ENCODE data around the gene CHD9NB.

The CHD9NB gene

DNA sequence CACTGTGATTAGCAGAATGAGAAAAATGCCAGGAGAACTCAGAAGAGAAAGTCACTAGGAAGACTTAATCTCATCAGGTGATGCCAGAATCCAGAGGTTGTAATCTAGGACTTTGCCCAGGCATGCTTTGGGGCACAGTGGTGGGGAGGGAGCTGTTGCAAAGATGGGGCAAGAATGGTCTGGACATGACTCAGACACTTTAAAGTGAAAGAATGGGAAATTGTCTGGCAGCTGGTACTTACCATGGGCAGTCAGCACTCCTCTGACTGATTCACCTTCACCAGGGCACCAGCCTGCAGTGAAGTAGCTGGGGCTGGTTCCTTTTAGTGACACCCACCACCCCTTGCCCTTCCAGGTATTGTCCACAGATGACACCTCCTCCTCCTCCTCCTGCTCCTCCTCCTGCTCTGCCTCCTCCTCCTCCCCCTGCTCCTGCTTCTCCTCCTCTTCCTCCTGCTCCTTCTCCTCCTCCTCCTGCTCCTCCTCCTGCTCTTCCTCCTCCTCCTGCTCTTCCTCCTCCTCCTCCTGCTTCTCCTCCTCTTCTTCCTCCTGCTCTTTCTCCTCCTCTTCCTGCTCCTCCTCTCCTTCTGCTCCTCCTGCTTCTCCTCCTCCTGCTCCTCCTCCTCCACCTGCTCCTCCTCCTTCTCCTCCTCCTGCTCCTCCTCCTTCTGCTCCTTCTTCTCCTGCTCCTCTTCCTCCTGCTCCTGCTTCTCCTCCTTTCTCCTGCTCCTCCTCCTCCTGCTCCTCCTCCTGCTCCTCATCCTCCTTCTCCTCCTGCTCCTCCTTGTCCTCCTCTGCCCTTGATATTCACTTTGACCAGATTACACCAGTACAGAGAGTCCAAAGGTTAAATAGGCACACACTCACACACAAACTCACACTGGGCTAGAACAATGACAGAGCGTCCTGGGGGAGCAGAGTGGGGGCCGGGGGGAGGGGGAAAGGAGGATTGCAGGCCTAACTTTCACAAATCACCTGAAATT lies at the start of gene CHD9NB:
Gene CHD9NB (minus strand): TSS at position 379 of the 983 bp plus-strand sequence. CDS start 8,739 bp downstream, outside the sequence.
- peak; percentile 98 for DNase-seq (ENCODE audit: low read depth, low spot score)
- peak within 1 kb of the TSS; percentile 96 for H3K27ac ChIP-seq

DNA sequence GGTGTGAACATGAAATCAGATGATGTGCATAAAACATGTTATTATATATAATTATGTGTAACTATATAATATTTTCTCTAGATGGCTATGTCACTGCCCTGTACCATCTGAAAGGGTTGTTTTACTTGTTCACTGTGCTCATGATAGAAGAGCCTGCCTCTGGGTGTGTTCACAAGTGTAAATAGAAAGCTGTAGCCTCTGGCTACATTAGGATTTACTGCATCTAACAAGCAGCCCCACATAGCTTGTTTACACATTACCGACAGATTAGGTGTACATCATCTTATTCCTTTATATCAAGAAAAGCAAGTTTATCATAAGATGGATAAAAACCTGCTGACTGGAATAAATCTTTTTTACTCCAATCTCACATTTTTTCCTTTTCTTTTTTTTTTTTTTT lies 48.2 kb upstream of the CHD9NB start:
- no peak for DNase-seq (ENCODE audit: low read depth, low spot score)
- peak overlapping the region; percentile 97 for H3K27ac ChIP-seq

DNA sequence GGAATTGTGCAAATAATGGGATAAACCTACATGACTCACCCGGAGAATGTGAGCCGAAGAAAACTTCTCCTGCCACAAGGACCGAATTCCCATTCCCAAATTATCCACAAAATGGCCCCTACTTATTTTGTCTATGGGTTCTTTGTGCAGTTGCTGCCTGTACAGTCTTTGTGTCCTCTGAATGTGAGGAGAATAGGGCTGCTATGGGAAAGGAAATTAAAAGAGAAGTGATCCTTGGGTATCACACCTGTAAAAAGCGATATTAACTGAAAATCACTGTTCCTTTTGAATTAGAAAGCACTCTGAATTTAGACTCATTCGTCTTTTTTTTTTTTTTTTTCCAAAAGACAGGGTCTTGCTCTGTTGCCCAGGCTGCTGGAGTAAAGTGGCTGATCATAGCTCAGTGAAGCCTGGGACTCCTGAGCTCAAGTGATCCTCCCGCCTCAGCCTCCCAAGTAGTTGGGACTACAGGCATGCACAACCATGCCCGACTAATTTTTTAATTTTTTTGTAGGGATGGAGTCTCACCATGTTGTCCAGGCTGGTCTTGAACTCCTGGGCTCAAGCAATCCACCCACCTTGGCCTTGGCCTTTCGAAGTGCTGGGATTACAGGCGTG lies 47.5 kb upstream of the CHD9NB start:
- no peak for DNase-seq (ENCODE audit: low read depth, low spot score)
- peak overlapping the region; percentile 97 for H3K27ac ChIP-seq

DNA sequence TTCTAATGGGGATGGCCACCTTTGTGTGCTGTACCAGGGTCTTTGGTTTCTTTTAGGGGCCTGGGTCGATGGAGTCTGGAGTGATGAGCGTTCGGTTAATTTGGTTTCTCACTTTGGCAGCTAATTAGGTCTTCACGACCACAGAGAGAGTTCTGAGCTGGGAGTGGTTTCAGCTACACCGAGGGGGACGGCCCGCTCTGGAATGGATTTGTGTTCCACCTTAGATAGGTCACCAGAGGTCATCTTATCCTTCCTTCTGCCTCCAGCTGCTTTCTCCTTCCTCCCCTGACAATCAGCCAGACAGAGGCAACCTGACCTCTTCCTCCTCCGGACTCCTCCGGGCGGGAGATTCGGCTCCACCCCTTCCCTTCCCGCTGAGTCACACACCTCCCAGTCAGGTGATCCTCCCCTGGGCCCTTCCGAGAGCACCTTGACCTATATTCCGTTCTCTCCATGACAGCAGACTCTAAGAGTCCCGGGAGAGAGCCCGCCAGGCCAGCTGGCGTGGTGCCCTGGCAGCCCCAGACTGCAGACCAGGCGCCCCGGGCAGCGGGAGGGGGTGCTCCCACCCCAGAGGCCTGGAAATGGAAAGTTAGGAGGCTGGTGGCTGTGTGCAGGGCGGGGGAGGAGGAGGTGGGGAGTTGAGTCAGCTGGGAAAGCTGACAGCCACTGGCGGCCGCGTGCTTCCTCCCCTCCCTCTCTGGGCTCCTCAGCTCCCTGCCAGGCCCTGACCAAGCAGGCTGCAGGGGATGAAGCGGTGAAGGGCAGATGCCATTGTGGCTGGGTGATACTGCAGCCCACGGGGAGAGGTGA lies 46.8 kb upstream of the CHD9NB start:
- H3K27ac ChIP-seq, result peak overlapping the region; percentile 97
- DNase-seq (ENCODE audit: low read depth, low spot score), result peak; percentile 80

DNA sequence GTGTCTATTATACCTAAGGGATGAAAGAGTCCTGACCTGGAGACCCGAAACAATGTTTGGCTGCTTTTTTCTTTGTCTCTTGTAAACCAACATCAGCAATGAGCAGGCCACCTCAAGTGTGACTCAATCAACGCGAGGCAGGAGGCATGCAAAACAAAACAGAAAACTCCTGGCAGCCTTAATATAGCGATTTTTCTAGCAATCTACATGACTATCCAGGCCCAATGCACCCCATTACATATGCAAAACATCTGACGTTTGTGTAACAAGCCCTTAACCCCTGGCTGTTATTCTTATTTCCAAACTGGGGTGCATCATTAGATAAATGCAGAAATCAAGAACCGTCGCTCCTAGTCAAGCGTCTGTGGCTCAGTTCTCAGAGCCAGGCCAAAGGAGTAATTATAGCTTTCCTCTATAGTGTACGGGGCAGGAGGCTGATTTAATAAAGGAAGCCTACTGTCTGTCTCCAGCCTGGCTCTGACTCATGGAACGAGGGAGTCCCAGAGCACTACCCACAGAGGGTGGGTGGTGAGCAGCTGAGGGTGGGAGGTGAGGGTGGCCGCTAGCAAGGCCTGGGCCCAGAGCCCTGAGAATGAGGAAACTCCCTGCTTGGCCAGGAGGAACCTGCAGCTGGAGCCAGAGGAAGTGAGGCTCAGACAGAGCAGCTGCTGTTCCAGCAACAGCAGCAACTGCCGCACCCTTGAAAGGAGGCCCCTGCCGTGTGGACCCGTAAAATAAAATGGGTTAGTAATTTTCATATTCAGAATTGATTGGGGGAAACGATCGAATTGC lies 46.0 kb upstream of the CHD9NB start:
- H3K27ac ChIP-seq, result peak overlapping the region; percentile 97
- DNase-seq (ENCODE audit: low read depth, low spot score), result no peak

DNA sequence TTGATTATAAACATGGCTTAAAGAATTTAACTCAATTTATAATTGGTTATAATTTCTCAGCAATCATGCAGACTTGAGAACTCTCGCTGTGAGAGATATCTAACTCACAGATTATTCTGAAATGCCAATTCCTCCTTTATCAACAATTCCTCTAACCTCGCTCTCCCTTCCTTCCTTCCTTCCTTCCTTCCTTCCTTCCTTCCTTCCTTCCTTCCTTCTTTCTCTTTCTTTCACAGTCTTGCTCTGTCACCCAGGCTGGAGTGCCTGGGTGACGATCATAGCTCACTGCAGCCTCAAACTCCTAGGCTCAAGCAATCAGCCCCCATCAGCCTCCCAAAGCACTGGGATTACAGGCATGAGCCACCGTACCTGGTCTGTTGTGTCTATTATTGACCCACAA lies 44.5 kb upstream of the CHD9NB start:
- peak overlapping the region; percentile 97 for H3K27ac ChIP-seq
- DNase-seq (ENCODE audit: low read depth, low spot score), result no peak

DNA sequence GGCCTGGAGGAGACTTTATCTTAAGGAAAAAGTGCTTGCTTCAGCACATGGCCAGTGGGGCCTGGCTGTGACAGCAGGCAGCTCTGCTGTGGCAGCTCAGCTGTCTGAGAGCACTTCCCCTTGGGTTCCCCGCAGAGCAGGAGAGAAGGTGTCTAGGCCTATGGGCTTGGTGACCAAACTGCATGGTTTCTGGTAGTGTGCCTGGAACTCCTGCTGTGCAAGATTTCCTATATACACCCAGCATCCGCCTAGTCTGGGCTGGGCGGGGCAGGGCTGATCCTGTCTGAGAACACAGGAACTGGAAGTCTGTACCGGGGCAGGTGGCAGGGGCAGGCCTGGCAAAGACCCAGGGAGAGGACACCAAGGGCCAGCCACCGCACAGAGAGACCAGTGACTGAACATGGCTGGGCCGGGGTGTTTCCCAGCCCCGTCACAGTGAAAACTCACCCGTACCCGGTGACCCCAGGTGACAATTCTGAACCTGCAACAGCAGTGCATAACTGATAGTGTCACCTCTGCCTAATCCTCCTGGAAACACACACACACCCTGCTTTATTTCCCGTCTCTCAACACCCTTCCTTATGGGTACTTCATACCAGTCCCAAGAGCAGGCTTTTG lies 41.4 kb upstream of the CHD9NB start:
- DNase-seq (ENCODE audit: low read depth, low spot score), result no peak
- H3K27ac ChIP-seq, result peak overlapping the region; percentile 79

DNA sequence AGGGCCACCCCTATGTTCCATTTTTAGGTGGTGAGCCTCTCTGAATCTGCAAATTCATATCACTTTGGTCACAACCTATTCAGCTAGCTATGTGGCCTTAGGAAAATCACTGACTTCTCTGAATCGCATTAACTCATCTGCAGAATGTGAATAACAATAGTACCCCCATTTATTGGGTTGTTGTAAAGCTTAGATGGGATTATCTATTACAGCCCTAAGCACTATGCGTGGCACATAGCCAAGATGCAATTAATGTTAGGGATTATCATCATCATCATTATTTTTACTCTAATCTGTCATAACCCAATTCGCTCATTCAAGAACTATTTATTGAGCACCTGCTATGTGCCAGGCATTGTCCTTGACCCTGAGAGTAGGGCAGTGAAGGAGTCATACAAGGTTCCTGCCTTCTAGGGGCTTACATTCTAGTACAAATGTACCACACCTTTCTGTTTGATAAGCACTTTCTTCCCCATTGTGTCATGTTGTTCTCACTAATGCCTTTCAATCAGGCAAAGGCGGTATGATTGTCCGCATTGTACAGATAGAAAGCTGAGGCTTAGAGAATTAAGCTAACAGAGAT lies 40.6 kb upstream of the CHD9NB start:
- peak overlapping the region; percentile 79 for H3K27ac ChIP-seq
- DNase-seq (ENCODE audit: low read depth, low spot score), result no peak

DNA sequence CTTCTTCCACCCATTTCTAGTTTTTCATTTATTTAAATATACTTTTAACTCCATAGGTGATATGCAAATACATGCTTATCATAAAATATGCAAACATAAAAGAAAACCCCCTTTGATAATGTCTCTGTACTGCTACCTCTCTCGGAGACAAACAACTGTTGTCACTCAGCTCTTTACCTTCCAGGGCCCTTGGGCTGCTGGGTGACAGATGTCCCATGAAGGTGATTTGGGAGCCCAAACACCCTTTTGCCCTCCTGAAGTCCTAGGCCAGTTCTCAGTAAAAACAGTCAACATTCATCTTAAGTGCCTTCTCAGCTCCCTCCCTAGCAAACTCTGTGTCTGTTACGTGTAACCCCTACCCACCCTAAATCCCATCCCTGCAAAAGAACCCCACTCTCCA lies 39.6 kb upstream of the CHD9NB start:
- DNase-seq (ENCODE audit: low read depth, low spot score), result no peak
- no peak overlapping the region for H3K27ac ChIP-seq

DNA sequence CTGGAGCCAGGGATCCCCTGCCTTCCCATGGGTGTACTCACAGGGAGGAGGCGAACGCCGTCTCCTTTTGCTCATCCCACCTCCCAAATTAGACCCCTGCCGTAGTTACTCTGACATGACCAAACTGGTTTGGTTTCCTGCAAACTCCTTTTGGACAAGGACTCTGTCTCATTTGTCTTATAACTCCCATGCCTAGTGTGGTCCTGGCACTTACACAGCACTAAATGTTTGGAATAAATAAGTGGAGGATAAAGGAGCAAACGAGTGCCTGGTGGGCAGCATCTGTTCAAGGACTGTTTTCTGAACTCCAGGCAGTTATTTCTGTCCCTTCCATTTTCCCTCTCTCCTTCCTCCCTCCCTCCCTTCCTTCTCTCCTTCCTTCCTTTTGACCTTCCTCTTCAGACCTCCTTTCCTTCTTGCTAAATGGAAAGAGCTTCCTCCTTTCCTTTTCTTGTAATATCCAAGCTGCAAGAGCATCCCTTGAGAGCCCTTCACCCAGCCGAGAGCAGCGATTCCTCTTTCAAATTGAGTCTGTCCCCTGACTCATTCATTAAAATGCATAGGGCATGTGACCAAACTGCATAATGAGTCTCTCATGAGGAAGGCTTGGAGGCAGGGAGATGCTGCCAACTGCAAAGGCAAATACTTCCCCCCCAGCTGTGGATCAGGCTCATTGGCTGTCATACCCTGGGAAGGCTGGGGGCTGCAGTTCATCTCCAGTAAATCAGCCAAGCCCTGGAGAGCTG lies 38.9 kb upstream of the CHD9NB start:
- H3K27ac ChIP-seq, result peak overlapping the region; percentile 36
- no peak for DNase-seq (ENCODE audit: low read depth, low spot score)

DNA sequence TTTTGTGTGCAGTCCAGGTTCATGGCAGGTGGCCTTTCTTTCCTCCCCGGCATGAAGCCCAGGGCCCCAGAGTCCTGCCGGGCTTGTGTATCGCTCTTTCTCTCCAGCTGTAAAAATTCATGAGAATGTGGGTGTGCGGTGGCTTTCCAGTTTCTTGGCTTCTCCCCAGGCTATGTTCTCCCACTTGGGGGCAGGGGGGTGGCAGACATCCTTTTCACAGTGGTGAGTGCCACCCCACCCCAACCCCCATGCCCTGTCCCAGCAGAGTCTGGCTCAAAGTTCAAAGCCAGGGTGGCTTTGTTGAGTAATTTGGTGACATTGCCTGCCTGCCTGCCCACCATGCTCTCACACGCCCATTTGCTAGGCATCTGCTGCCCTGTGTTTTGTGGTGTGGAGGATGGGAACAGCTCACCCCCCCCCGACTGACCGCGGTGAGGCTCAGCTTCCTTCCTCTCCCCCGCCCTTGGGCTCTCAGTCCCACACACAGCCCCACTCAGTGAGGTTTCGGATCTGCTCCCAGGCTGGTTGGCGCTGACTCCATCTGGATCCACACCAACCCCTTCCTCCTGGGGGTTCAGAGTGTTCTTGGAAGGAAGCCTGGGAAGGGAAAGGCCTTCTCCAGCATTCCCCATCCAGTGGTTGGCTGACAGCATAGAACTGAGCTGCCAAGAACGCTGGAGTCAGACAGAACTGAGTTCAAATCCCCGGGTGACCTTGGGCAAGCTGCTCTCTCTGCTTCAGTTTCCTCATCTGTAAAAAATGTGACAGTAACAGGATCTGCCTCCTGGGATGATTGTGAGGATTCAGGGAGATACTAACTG lies 38.1 kb upstream of the CHD9NB start:
- no peak for DNase-seq (ENCODE audit: low read depth, low spot score)
- peak overlapping the region; percentile 36 for H3K27ac ChIP-seq

DNA sequence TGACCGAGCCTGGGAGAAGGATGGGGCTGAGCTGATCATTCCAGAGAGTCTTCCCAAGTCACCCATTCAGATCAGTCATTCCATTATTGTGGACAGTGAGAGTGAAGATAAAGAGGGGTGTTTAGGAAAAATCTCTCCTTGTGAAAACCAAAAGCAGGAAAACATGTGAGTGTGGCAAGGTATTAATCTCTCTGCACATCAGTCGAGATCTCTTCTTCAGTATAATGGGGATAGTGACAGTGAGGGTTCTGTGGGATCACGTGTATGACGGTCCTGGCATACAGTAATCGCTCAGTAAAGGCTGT lies 37.5 kb upstream of the CHD9NB start:
- DNase-seq (ENCODE audit: low read depth, low spot score), result no peak
- peak overlapping the region; percentile 36 for H3K27ac ChIP-seq

DNA sequence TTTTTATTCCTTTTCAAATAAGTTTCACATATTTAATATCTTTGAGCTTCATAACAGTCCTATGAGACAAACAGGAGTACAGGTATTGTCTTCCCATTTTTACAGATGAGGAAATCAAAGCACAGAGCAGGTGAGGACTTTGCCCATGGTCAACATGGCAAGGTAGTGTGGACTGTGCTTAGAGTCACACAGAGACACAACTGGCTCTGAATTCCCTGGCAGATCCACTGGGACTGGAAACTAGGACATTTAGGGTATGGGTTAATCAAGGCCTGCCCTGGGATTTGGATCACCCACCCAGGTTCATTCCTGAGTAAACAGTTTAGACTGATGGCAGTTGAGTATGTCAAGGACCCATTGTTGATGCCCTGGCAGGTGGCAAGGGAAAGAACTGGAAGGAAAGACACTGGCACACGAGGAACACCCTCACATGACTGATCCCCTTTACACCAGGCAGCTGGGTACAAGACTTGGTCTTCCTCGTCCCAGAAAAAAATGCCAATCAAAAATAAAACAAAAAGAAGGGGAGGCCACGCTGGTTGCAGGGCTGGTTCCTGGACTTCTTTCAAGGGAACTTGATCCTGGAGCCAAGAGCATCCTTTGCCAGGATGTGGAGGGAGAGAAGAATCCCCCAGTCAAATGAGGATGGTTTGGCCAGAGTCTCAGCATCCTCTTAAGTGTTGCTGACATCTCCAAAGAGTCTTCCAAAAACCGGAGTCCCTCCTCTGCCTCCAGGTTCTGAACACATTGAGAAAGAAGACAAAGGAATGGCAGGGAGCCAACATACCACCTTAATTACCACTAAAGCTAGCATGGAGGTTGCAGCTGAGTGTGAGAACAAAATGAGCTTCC lies 37.0 kb upstream of the CHD9NB start:
- no peak for DNase-seq (ENCODE audit: low read depth, low spot score)

DNA sequence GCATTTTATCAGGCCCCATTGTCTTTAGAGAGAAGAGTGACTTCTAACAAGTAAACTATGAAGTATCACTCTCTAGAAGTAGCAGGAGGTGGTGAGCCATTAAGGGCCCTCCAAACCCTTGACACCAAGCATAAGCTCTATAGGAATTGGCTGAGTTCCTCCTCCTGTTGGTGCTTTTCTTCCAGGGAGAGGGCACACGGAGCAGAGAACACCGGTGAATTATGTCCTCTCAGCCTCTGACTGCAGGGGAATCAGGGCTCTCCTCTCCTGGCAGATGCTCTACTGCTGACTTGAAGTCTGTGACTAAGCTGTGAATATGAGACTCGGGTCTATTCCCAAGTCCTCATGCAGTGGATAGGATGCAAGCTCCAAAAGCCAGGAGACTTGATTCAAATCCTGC lies 34.4 kb upstream of the CHD9NB start:
- H3K27ac ChIP-seq, result no peak overlapping the region
- DNase-seq (ENCODE audit: low read depth, low spot score), result no peak

More for the DNA sequence above, 37.0 kb upstream of the CHD9NB start:
- no peak overlapping the region for H3K27ac ChIP-seq

DNA sequence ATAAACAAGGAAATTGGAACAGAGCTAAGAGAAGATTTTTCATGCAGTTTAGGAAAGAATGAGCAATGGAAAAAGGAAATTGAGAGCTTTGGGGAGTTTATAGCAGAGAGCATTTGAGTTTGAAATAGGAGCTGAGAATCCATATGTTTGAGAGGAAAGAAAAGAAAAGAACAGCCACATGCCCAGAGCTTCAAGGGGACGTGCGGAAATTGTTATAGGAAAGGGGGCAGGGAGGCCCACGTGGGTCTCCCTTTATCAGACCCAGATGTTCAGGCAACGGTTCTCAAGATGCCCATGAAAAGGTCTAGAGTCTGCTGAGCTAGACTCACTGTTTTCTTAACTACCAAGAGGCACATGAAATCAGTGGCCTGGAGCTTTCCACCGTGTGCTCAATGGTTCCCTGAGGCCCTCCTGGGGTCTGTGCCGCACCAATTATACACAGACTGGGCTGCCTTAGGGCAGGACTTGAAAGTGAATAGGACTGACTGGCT lies 33.3 kb upstream of the CHD9NB start:
- peak overlapping the region; percentile 94 for H3K27ac ChIP-seq
- no peak for DNase-seq (ENCODE audit: low read depth, low spot score)

DNA sequence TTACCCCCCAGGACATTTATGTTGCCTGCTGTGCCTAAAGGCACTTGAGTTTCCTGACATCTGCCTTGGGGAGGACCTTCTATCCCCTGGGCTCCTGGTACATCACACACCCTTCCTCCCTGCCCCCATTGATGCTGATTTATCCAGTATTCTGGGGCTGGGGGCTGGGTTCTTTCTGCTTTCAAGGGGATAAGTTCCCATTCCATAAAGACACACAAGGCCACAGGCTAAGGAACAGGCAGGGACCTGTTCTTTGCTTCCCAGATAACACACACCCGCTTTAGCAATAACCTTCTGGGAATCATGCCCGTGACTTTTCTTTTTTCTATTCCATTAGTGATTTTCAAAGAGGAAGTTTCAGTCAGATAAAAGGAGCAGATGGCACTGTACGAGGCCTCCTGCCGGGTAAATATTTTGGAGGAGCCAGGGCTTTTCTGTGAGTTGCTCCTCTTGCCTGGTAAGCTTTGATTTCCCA lies 32.7 kb upstream of the CHD9NB start:
- H3K27ac ChIP-seq, result peak overlapping the region; percentile 94
- DNase-seq (ENCODE audit: low read depth, low spot score), result no peak

All from epithelial cell of prostate (primary cell).